ENCODE results near the gene PROZ.

GRCh38 chr13:113143466-113144254 lies 14.8 kb upstream of the PROZ start:
- TF ChIP-seq CTCF (IDR thresholded peaks at IDR 0.05) (no peak), POLR2A (IDR thresholded peaks at IDR 0.05) (no peak), POLR2AphosphoS5 (IDR thresholded peaks at IDR 0.05) (no peak)

Data from upper lobe of left lung (tissue), 4 donors.